ENCODE measurements around the gene APOC4.
"Not testable (repeated sequence)": the region's sequence is repeated elsewhere in the genome, so short reads cannot be mapped to it uniquely, and the experiment has no call there.

The APOC4 gene

GRCh38 chr19:44924243-44924725 lies 17.8 kb upstream of the APOC4 start:
- no peak for DNase-seq

- DNase-seq: no peak
Measured at GRCh38 chr19:44925114-44925891, 16.7 kb upstream of the APOC4 start.

- DNase-seq: not testable (repeated sequence)
Measured at GRCh38 chr19:44926245-44927077, 15.6 kb upstream of the APOC4 start.

- DNase-seq: no peak
Measured at GRCh38 chr19:44927746-44928145, 14.3 kb upstream of the APOC4 start.

- DNase-seq: no peak
Measured at GRCh38 chr19:44930088-44930487, 11.9 kb upstream of the APOC4 start.

GRCh38 chr19:44931541-44931940 lies 10.5 kb upstream of the APOC4 start:
- DNase-seq: no peak

GRCh38 chr19:44939668-44940067 lies 2.4 kb upstream of the APOC4 start:
- DNase-seq: no peak

GRCh38 chr19:44943801-44944249 lies 1.8 kb downstream of the APOC4 start:
- peak; percentile 53 for DNase-seq

- DNase-seq: no peak
Measured at GRCh38 chr19:44947041-44947581, 5.1 kb downstream of the APOC4 start.

- DNase-seq: no peak
Measured at GRCh38 chr19:44948237-44948636, 6.2 kb downstream of the APOC4 start.

GRCh38 chr19:44948763-44949374 lies 6.8 kb downstream of the APOC4 start:
- DNase-seq: no peak

- no peak for DNase-seq
Measured at GRCh38 chr19:44949550-44949949, 7.5 kb downstream of the APOC4 start.

GRCh38 chr19:44951179-44952159 lies 9.4 kb downstream of the APOC4 start:
- DNase-seq: peak; percentile 74

- no peak for DNase-seq
Measured at GRCh38 chr19:44954278-44954648, 12.2 kb downstream of the APOC4 start.

GRCh38 chr19:44954649-44955504 lies 12.8 kb downstream of the APOC4 start, which contains the start of gene CLPTM1:
TSS of gene CLPTM1 (plus strand) at chr19:44955380. CDS start at chr19:44955396, 16 bp downstream.
- peak; percentile 96 for DNase-seq

GRCh38 chr19:44955505-44956439 lies 13.7 kb downstream of the APOC4 start:
- peak; percentile 14 for DNase-seq

- DNase-seq: no peak
Measured at GRCh38 chr19:44957526-44957925, 15.5 kb downstream of the APOC4 start.

GRCh38 chr19:44958090-44958489 lies 16.1 kb downstream of the APOC4 start:
- DNase-seq: no peak

GRCh38 chr19:44959691-44960090 lies 17.7 kb downstream of the APOC4 start:
- no peak for DNase-seq

All from RPMI8226 (cell line).